ENCODE results near the gene CFAP97D2. TPM values are rescaled to one million over a fixed set of nuclear protein-coding genes. Genes with fewer than 3 reads are reported as not detected.

The CFAP97D2 gene
- total RNA-seq, 4 donors from 2014 or later, result not detected

DNA sequence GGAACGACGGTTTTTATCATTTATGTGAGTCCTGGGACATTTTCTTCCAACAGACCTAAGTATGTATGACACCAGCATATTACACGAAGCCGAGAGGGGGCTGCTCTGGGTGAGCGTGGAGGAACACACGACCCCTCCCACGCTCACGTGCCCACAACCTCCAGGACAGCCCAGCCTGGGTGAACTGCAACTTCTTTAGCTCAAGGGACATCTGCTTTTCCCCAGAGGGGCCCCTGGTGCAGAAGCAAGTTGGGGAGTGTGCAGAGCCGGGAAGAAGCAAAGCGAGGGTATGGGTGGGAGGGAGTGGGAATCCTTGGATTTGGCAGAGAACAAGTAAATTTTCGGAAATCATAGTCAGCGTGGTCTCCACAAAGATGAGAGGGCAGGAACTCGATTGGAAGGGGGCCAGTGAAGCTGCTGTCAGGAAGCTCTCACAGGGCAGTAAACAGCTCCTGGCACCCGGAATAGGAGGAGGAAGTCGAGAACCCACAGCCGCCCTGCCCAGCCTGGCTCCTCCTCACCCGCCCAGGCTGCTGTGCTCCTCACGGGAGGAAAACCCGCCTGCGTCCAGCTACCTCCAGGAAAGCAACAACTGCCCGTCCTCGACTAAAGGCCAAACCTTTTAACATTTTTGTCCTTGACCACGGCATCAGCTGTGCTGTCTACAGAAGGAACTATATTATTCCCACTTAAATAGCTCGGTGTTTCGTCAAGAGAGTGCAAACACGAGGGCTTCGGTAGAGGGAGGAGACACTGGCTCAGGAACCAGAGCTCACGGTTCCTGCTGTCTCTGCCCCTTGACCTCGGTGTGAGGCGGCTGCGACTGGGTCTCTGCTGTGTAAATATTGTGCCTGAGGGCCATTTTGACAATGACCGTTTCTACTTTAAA, 17.2 kb upstream of the CFAP97D2 start:
- TF ChIP-seq, protein P1, sequence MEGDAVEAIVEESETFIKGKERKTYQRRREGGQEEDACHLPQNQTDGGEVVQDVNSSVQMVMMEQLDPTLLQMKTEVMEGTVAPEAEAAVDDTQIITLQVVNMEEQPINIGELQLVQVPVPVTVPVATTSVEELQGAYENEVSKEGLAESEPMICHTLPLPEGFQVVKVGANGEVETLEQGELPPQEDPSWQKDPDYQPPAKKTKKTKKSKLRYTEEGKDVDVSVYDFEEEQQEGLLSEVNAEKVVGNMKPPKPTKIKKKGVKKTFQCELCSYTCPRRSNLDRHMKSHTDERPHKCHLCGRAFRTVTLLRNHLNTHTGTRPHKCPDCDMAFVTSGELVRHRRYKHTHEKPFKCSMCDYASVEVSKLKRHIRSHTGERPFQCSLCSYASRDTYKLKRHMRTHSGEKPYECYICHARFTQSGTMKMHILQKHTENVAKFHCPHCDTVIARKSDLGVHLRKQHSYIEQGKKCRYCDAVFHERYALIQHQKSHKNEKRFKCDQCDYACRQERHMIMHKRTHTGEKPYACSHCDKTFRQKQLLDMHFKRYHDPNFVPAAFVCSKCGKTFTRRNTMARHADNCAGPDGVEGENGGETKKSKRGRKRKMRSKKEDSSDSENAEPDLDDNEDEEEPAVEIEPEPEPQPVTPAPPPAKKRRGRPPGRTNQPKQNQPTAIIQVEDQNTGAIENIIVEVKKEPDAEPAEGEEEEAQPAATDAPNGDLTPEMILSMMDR (IDR thresholded peaks at IDR 0.05), result no peak
- DNase-seq (ENCODE audit: low spot score) (peak; percentile 46), ATAC-seq (ENCODE audit: low FRiP score) (peak; percentile 90)

DNA sequence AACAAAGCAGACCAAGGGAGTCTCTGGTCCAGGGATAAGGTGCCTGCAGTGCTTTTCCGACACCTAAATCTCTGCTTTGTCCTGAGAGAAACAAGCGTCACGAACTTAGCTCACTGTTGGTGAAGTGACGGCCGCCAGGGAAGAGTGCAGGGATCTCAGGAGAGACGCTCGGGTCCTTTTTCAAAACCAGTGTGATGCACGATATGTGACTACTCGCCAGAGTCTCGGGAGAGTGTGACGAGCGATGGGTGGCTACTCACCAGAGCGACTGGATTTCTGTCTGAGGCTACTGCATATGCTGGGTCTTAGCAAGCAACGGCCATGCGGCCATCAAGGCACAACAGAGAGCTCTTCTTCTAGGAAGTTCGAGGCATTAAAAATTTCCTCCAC, 16.5 kb upstream of the CFAP97D2 start:
- ATAC-seq (ENCODE audit: low FRiP score), result no peak
- TF ChIP-seq, protein P1 (IDR thresholded peaks at IDR 0.05), result no peak
- no peak for DNase-seq (ENCODE audit: low spot score)

- TF ChIP-seq, protein P1 (IDR thresholded peaks at IDR 0.05), result no peak
- no peak for DNase-seq (ENCODE audit: low spot score)
- ATAC-seq (ENCODE audit: low FRiP score), result no peak
These were observed 15.0 kb upstream of the CFAP97D2 start for GRCh38 chr13:114164053-114164452.

GRCh38 chr13:114164681-114165429, 14.2 kb upstream of the CFAP97D2 start:
- TF ChIP-seq, protein P1 (IDR thresholded peaks at IDR 0.05), result no peak
- DNase-seq (ENCODE audit: low spot score) (no peak), ATAC-seq (ENCODE audit: low FRiP score) (no peak)

- DNase-seq (ENCODE audit: low spot score), result no peak
- TF ChIP-seq, protein P1 (IDR thresholded peaks at IDR 0.05), result no peak
- ATAC-seq (ENCODE audit: low FRiP score), result peak; percentile 26
These were observed 12.5 kb upstream of the CFAP97D2 start for GRCh38 chr13:114166381-114167131.

- ATAC-seq (ENCODE audit: low FRiP score) (no peak), DNase-seq (ENCODE audit: low spot score) (no peak)
- TF ChIP-seq, protein P1 (IDR thresholded peaks at IDR 0.05), result no peak
These were observed 11.6 kb upstream of the CFAP97D2 start for GRCh38 chr13:114167426-114167825.
